GM12878 (cell line): ENCODE measurements around the gene SYT1. TPM values are rescaled to one million over a fixed set of nuclear protein-coding genes. Genes with fewer than 3 reads are reported as not detected.

Experiments used
- ATAC-seq: fragments of 200-7000 bp; cut with Tn5 transposase; 3 replicates; pipeline ENCODE4 v1.9.1; 2020; ENCODE audit warnings: mild to moderate bottlenecking, moderate library complexity
- BruUV-seq: library from RNA; stranded (reverse); fragments of 400-500 nt; replicated peaks from 2 replicates; lab custom pipeline; 2021; lab: Mats Ljungman, UMichigan
- CTCF ChIA-PET: fragments of 300-600 bp; sonication (Branson Sonifier 250); formaldehyde crosslinking; extraction: SDS; loops from one replicate; lab custom pipeline; 2021; ENCODE audit warnings: inconsistent platforms; lab: Yijun Ruan, JAX
- POLR2A ChIA-PET: fragments of 350-600 bp; formaldehyde crosslinking; extraction: SDS; loops from one replicate; lab custom pipeline; 2021; ENCODE audit warnings: inconsistent platforms; lab: Charles Lee
- RAD21 ChIA-PET: fragments of 300-600 bp; sonication (Branson Sonifier 250); formaldehyde crosslinking; loops from one replicate; lab custom pipeline; 2023; ENCODE audit warnings: antibody characterized with exemption; ENCODE audit not compliant: unreplicated experiment; lab: Charles Lee
- SMC1A ChIA-PET: fragments of 300-600 bp; sonication (Branson Sonifier 250); formaldehyde crosslinking; loops from one replicate; lab custom pipeline; 2023; ENCODE audit not compliant: unreplicated experiment, uncharacterized antibody; lab: Charles Lee
- DNase-seq: peaks from one replicate; pipeline ENCODE4 v3.0.0-alpha.2; 2011; ENCODE audit warnings: low read depth, low spot score
- FAIRE-seq: peaks from 3 replicates; lab custom pipeline; 2011; peaks lifted over from hg19 to GRCh38; lab: Jason Lieb, UNC
- H2AFZ ChIP-seq: 2 replicates; pipeline ENCODE4 v1.6.0; 2011; ENCODE audit warnings: low read depth, low read length, control low read depth; ENCODE audit not compliant: control insufficient read depth
- H3K27ac ChIP-seq: 2 replicates; pipeline ENCODE4 v1.5.1; 2011; ENCODE audit warnings: control low read depth; ENCODE audit not compliant: control insufficient read depth, insufficient read depth
- H3K27me3 ChIP-seq, 2 experiments: replicated peaks in 1 of 2; 2 replicates each; pipeline versions ENCODE4 v1.6.0 to v1.6.1; 2011; ENCODE audit warnings: low read length in 1 of 2; ENCODE audit not compliant: control insufficient read depth in 2 of 2, insufficient read depth in 2 of 2
- H3K36me3 ChIP-seq, 2 experiments: 2 replicates each; pipeline ENCODE4 v1.5.1; 2011; ENCODE audit warnings: low read length in 1 of 2; ENCODE audit not compliant: control insufficient read depth in 2 of 2, insufficient read depth in 2 of 2
- H3K4me1 ChIP-seq: 2 replicates; pipeline ENCODE4 v1.6.1; 2011; ENCODE audit warnings: mild to moderate bottlenecking, low read length, moderate library complexity, mixed read lengths; ENCODE audit not compliant: control insufficient read depth, insufficient read depth
- H3K4me2 ChIP-seq: 2 replicates; pipeline ENCODE4 v1.6.0; 2011; ENCODE audit warnings: control low read depth; ENCODE audit not compliant: control insufficient read depth, insufficient read depth
- H3K4me3 ChIP-seq: fragments of 200-600 bp; sonication (generic); 2 replicates; pipeline ENCODE4 v1.5.1; 2016
- H3K79me2 ChIP-seq: 2 replicates; pipeline ENCODE4 v1.6.0; 2011; ENCODE audit warnings: low read length; ENCODE audit not compliant: control insufficient read depth, insufficient read depth
- H3K9ac ChIP-seq: 2 replicates; pipeline ENCODE4 v1.8.0; 2011; ENCODE audit warnings: low read length, control low read depth, mixed read lengths; ENCODE audit not compliant: control insufficient read depth, insufficient read depth
- H3K9me3 ChIP-seq: replicated peaks from 3 replicates; pipeline ENCODE4 v1.5.1; 2011; ENCODE audit warnings: mild to moderate bottlenecking, low read length; ENCODE audit not compliant: control insufficient read depth, insufficient read depth
- H4K20me1 ChIP-seq: 2 replicates; pipeline ENCODE4 v1.6.0; 2011; ENCODE audit not compliant: control insufficient read depth, insufficient read depth
- CBFB ChIP-seq: IDR thresholded peaks from 2 replicates; pipeline ENCODE4 v1.6.1; 2016; ENCODE audit warnings: antibody characterized with exemption, low read depth
- CBX3 ChIP-seq: fragments of 200-600 bp; sonication (generic); IDR thresholded peaks from 2 replicates; pipeline ENCODE4 v1.6.1; 2016; ENCODE audit warnings: low read depth, borderline replicate concordance
- EGR1 ChIP-seq, 2 experiments: IDR thresholded peaks; 1 replicate in 1 of 2; 2 replicates in 1 of 2; pipeline ENCODE4 v1.6.1; 2011 to 2012; ENCODE audit warnings: low read depth in 2 of 2, low read length in 2 of 2, borderline replicate concordance in 1 of 2, mild to moderate bottlenecking in 1 of 2, moderate library complexity in 1 of 2
- NRF1 ChIP-seq: conservative IDR thresholded peaks from 2 replicates; pipeline ENCODE4 v1.6.1; 2011; ENCODE audit warnings: mild to moderate bottlenecking, low read depth, low read length, improper control_type of control experiment
- POLR2AphosphoS5 ChIP-seq: IDR thresholded peaks from 2 replicates; pipeline ENCODE4 v1.6.1; 2011; ENCODE audit warnings: mild to moderate bottlenecking, low read length, inconsistent platforms
- POU2F2 ChIP-seq: IDR thresholded peaks from 3 replicates; pipeline ENCODE4 v1.6.1; 2011; ENCODE audit warnings: low read depth, mild to moderate bottlenecking, low read length, borderline replicate concordance
- SMAD1 ChIP-seq: fragments of 450-650 bp; IDR thresholded peaks from 2 replicates; pipeline ENCODE4 v1.6.1; 2018; ENCODE audit warnings: mild to moderate bottlenecking, low read depth; ENCODE audit not compliant: partially characterized antibody
- SREBF2 ChIP-seq: IDR thresholded peaks from 2 replicates; pipeline ENCODE4 v1.6.1; 2012; ENCODE audit warnings: mild to moderate bottlenecking, low read length
- in situ Hi-C: fragments of 300-500 bp; cut with MboI; formaldehyde crosslinking; loops from 9 replicates; pipeline ENCODE4 v1.14.3; 2018; ENCODE audit warnings: mixed read lengths
- intact Hi-C: fragments of 100-400 bp; cut with micrococcal nuclease; formaldehyde crosslinking; loops from one replicate; pipeline ENCODE4 v1.14.2; 2022; ENCODE audit not compliant: unreplicated experiment
- polyA plus RNA-seq, 11 experiments: library from polyadenylated mRNA; depleted of rRNA in 4 of 11; unstranded in 6 of 11; stranded (reverse) in 5 of 11; fragments of >200 nt; fragmentation: Nextera tagmentation in 4 of 11; fragmentation: Illumina TruSeq in 1 of 11; extraction: Ambion mirVana in 4 of 11; extraction: Trizol in 1 of 11; gene quantifications; 1 replicate in 1 of 11; 2 replicates in 10 of 11; pipeline versions ENCODE4 v1.2.1 to v1.2.3, GENCODE V29; 2011 to 2016; ENCODE audit warnings: inconsistent platforms in 2 of 11, missing spikeins in 2 of 11, low read depth in 1 of 11
- total RNA-seq, 4 experiments: library from RNA; depleted of rRNA in 3 of 4; stranded (reverse); fragments of >200 nt in 3 of 4; fragmentation: Illumina TruSeq in 1 of 4; extraction: Trizol in 1 of 4; gene quantifications; 2 replicates each; pipeline versions ENCODE4 v1.2.1 to v1.2.3, GENCODE V29; 2013 to 2021
- TF ChIP-seq, protein P1 (sequence below): IDR thresholded peaks from 2 replicates; pipeline ENCODE4 v1.6.1; 2011; ENCODE audit warnings: low read depth, low read length, improper control_type of control experiment, borderline replicate concordance
- TF ChIP-seq, protein P2 (sequence below): IDR thresholded peaks from 2 replicates; pipeline ENCODE4 v1.6.1; 2012; ENCODE audit warnings: low read depth, low read length, improper control_type of control experiment
- TF ChIP-seq, protein P3 (sequence below): fragments of 450-650 bp; formaldehyde crosslinking; IDR thresholded peaks from 2 replicates; pipeline ENCODE4 v1.4.0; 2022; ENCODE audit warnings: mild to moderate bottlenecking, moderate library complexity
- TF ChIP-seq, protein P4 (sequence below): fragments of 450-650 bp; IDR thresholded peaks from 2 replicates; pipeline ENCODE4 v1.6.1; 2017; ENCODE audit warnings: mild to moderate bottlenecking
- TF ChIP-seq, protein P5 (sequence below): IDR thresholded peaks from 2 replicates; pipeline ENCODE4 v1.6.1; 2012; ENCODE audit warnings: mild to moderate bottlenecking, low read depth, low read length

The SYT1 gene
- total and polyA plus RNA-seq, 10 of the 15 experiments (the other 5 are each of a cell fraction or from before 2014, with no cell fraction given) = 0.10 to 0.28 TPM; not detected in 8

DNA sequence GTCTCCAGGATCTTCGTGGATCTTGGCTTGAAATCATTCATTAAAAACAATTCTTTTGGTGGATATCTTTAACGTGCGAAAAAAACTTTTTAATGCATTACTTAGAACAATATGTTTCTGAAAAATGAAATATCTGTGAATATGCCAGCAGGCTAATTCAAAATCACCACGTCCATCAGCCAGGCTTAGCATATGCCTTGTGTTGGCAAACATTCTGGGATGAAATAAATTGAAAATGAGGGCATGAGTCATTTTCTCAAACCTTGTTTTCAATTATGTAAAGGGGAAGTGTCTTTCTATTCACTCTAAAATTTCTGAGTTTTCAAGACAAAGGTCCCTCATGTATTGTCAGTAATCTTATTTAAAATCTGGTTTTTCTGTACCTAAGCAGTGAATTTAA, 432.3 kb downstream of the SYT1 start (continued):
- TF ChIP-seq, protein P1, sequence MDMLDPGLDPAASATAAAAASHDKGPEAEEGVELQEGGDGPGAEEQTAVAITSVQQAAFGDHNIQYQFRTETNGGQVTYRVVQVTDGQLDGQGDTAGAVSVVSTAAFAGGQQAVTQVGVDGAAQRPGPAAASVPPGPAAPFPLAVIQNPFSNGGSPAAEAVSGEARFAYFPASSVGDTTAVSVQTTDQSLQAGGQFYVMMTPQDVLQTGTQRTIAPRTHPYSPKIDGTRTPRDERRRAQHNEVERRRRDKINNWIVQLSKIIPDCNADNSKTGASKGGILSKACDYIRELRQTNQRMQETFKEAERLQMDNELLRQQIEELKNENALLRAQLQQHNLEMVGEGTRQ = no peak
- no peak for TF ChIP-seq EGR1 (IDR thresholded peaks at IDR 0.05; ENCODE audit: borderline replicate concordance in 1 of 2, low read depth in 2 of 2, low read length in 2 of 2)
- TF ChIP-seq, protein P2, sequence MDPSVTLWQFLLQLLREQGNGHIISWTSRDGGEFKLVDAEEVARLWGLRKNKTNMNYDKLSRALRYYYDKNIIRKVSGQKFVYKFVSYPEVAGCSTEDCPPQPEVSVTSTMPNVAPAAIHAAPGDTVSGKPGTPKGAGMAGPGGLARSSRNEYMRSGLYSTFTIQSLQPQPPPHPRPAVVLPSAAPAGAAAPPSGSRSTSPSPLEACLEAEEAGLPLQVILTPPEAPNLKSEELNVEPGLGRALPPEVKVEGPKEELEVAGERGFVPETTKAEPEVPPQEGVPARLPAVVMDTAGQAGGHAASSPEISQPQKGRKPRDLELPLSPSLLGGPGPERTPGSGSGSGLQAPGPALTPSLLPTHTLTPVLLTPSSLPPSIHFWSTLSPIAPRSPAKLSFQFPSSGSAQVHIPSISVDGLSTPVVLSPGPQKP = no peak
- no peak for TF ChIP-seq CBX3
- TF ChIP-seq, protein P3, sequence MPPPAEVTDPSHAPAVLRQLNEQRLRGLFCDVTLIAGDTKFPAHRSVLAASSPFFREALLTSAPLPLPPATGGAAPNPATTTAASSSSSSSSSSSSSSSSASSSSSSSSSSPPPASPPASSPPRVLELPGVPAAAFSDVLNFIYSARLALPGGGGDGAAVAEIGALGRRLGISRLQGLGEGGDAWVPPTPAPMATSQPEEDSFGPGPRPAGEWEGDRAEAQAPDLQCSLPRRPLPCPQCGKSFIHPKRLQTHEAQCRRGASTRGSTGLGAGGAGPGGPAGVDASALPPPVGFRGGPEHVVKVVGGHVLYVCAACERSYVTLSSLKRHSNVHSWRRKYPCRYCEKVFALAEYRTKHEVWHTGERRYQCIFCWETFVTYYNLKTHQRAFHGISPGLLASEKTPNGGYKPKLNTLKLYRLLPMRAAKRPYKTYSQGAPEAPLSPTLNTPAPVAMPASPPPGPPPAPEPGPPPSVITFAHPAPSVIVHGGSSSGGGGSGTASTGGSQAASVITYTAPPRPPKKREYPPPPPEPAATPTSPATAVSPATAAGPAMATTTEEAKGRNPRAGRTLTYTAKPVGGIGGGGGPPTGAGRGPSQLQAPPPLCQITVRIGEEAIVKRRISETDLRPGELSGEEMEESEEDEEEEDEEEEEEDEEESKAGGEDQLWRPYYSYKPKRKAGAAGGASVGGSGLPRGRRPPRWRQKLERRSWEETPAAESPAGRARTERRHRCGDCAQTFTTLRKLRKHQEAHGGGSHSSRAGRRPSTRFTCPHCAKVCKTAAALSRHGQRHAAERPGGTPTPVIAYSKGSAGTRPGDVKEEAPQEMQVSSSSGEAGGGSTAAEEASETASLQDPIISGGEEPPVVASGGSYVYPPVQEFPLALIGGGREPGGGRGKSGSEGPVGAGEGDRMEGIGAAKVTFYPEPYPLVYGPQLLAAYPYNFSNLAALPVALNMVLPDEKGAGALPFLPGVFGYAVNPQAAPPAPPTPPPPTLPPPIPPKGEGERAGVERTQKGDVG (CRISPR knock-in tag) = no peak

DNA sequence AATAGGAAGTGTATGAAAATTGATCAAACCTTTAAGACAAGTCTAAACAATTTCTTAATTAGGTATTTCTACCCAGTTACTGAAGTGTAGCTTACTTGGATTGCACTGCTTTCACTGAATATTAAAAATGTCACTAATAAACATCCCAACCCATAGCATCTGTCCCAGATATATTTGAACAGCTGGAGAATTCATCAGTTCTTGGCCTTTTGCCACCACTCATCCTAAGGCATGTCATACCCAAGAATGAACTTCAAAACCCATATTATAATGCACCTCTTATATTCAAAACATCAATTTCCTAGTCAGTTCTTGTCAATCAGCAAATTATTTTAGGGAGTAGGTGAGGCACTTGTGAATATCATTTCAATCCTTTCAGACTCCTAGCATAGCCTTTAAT, 433.9 kb downstream of the SYT1 start:
- FAIRE-seq (no peak), DNase-seq (no peak), ATAC-seq (no peak)
- Histone ChIP-seq H2AFZ (no peak overlapping the region), H3K9ac (no peak overlapping the region), H3K79me2 (no peaks in the 10 kb centered on the region), H3K4me1 (no peaks in the 10 kb centered on the region), H3K4me2 (no peak overlapping the region), H3K27ac (no peak overlapping the region), H3K27me3 (no peaks in the 10 kb centered on the region), H3K9me3 (no peaks in the 10 kb centered on the region), H3K4me3 (no peak overlapping the region), H4K20me1 (no peaks in the 10 kb centered on the region), H3K36me3 (no peaks in the 10 kb centered on the region)
- in situ Hi-C loops (no loop called here), intact Hi-C loops (no loop called here)
- POLR2A ChIA-PET = no interaction called here
- RAD21 ChIA-PET = no interaction called here
- SMC1A ChIA-PET = no interaction called here
- no TSS peak for BruUV-seq
- TF ChIP-seq, protein P4, sequence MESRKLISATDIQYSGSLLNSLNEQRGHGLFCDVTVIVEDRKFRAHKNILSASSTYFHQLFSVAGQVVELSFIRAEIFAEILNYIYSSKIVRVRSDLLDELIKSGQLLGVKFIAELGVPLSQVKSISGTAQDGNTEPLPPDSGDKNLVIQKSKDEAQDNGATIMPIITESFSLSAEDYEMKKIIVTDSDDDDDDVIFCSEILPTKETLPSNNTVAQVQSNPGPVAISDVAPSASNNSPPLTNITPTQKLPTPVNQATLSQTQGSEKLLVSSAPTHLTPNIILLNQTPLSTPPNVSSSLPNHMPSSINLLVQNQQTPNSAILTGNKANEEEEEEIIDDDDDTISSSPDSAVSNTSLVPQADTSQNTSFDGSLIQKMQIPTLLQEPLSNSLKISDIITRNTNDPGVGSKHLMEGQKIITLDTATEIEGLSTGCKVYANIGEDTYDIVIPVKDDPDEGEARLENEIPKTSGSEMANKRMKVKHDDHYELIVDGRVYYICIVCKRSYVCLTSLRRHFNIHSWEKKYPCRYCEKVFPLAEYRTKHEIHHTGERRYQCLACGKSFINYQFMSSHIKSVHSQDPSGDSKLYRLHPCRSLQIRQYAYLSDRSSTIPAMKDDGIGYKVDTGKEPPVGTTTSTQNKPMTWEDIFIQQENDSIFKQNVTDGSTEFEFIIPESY = no peak
- no peak for TF ChIP-seq POLR2AphosphoS5
- no peak for TF ChIP-seq NRF1
- no peak for TF ChIP-seq POU2F2
- no peak for TF ChIP-seq SREBF2
- no peak for TF ChIP-seq SMAD1
- TF ChIP-seq, protein P5, sequence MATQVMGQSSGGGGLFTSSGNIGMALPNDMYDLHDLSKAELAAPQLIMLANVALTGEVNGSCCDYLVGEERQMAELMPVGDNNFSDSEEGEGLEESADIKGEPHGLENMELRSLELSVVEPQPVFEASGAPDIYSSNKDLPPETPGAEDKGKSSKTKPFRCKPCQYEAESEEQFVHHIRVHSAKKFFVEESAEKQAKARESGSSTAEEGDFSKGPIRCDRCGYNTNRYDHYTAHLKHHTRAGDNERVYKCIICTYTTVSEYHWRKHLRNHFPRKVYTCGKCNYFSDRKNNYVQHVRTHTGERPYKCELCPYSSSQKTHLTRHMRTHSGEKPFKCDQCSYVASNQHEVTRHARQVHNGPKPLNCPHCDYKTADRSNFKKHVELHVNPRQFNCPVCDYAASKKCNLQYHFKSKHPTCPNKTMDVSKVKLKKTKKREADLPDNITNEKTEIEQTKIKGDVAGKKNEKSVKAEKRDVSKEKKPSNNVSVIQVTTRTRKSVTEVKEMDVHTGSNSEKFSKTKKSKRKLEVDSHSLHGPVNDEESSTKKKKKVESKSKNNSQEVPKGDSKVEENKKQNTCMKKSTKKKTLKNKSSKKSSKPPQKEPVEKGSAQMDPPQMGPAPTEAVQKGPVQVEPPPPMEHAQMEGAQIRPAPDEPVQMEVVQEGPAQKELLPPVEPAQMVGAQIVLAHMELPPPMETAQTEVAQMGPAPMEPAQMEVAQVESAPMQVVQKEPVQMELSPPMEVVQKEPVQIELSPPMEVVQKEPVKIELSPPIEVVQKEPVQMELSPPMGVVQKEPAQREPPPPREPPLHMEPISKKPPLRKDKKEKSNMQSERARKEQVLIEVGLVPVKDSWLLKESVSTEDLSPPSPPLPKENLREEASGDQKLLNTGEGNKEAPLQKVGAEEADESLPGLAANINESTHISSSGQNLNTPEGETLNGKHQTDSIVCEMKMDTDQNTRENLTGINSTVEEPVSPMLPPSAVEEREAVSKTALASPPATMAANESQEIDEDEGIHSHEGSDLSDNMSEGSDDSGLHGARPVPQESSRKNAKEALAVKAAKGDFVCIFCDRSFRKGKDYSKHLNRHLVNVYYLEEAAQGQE = no peak
- no peak for TF ChIP-seq CBFB
- CTCF ChIA-PET = no interaction called here
